GM12865 (cell line): ENCODE results near the gene GTF2H1.

Experiments
- DNase-seq: peaks from one replicate; pipeline ENCODE4 v3.0.0; 2010; ENCODE audit warnings: low read depth
- H3K4me3 ChIP-seq: 2 replicates; pipeline ENCODE4 v1.5.1; 2011; ENCODE audit warnings: mild to moderate bottlenecking, low read depth, low read length, control low read depth
- CTCF ChIP-seq: IDR thresholded peaks from 2 replicates; pipeline ENCODE4 v1.5.1; 2011; ENCODE audit warnings: low read length, control low read depth, low read depth, inconsistent platforms; ENCODE audit not compliant: insufficient read depth; ENCODE audit errors: missing control alignments

Gene GTF2H1

GRCh38 chr11:18294862-18295261 is 27.5 kb upstream of the GTF2H1 start:
- H3K4me3 ChIP-seq = no peak overlapping the region
- TF ChIP-seq CTCF = no peak
- DNase-seq = peak; percentile 41

GRCh38 chr11:18295316-18295715 is 27.1 kb upstream of the GTF2H1 start:
- no peak for DNase-seq
- no peak overlapping the region for H3K4me3 ChIP-seq
- TF ChIP-seq CTCF = no peak

- TF ChIP-seq CTCF = no peak
- DNase-seq = no peak
- no peak overlapping the region for H3K4me3 ChIP-seq
Observed at GRCh38 chr11:18299721-18300120, 22.6 kb upstream of the GTF2H1 start.

GRCh38 chr11:18304745-18305144 is 17.6 kb upstream of the GTF2H1 start:
- no peak overlapping the region for H3K4me3 ChIP-seq
- TF ChIP-seq CTCF = no peak
- no peak for DNase-seq

GRCh38 chr11:18307461-18308139 is 14.8 kb upstream of the GTF2H1 start:
- no peak overlapping the region for H3K4me3 ChIP-seq
- TF ChIP-seq CTCF = no peak
- no peak for DNase-seq

DNA sequence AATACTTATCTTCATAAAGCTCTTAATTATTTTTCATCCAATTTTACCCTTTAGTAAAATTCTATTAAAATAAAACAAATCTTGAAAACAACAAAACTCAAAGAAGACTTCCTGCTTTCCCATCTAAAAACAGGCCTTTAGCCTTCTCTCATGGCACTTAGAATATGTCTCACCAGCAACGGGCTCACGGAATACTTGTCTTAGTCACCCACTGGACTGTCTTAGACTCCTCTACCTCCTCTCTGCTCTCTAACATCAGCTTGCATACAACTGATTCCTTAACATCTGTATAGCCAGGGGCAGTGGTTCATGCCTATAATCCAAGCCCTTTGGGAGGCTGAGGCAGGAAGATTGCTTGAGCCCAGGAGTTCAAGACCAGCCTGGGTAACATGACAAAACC is 14.1 kb upstream of the GTF2H1 start:
- no peak for DNase-seq
- no peak for TF ChIP-seq CTCF
- no peak overlapping the region for H3K4me3 ChIP-seq

DNA sequence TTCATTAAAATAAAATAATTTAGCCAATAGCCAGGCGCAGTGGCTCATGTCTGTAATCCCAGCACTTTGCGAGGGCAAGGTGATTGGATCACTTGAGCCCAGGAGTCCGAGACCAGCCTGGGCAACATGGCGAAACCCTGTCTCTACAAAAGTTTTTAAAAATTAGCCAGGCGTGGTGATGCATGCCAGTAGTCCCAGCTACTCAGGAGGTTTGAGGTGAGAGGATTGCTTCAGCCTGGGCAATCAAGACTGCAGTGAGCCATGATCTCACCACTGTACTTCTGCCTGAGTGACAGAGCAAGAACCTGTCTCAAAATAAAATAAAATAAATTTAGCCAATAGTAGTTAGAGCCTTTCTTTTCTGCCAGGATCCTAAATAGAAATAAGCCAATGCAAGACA is 12.7 kb upstream of the GTF2H1 start:
- DNase-seq = no peak
- no peak overlapping the region for H3K4me3 ChIP-seq

More for the DNA sequence above, 12.7 kb upstream of the GTF2H1 start:
- no peak for TF ChIP-seq CTCF
